Psoas muscle (tissue), 8 donors: ENCODE data around the gene IL1R1. TPM values are rescaled to one million over a fixed set of nuclear protein-coding genes. Genes with fewer than 3 reads are reported as not detected.
"Not testable (repeated sequence)": the region's sequence is repeated elsewhere in the genome, so short reads cannot be mapped to it uniquely, and the experiment has no call there.

Source experiments
- ATAC-seq, 4 donors: fragments of 200-7000 bp; cut with Tn5 transposase; one replicate each; pipeline ENCODE4 v1.9.1; 2020; ENCODE audit warnings: moderate library complexity in 3 of 4, mild to moderate bottlenecking in 2 of 4
- DNase-seq, 2 donors: peaks; one replicate each; pipeline ENCODE4 v3.0.0-alpha.2; 2020
- H3K27ac ChIP-seq: fragments of 200-600 bp; one replicate; pipeline ENCODE4 v1.8.0; 2022
- H3K27me3 ChIP-seq, 3 donors: fragments of 200-600 bp in 1 of 3; one replicate each; pipeline versions ENCODE4 v1.6.1 to v1.8.0; 2013 to 2022; ENCODE audit warnings: low read length in 2 of 3, mild to moderate bottlenecking in 2 of 3, moderate library complexity in 1 of 3; ENCODE audit not compliant: insufficient read depth in 3 of 3
- H3K36me3 ChIP-seq, 2 donors: fragments of 200-600 bp in 1 of 2; one replicate each; pipeline versions ENCODE4 v1.6.1 to v1.8.0; 2013 to 2022; ENCODE audit warnings: low read depth in 1 of 2, mild to moderate bottlenecking in 1 of 2, moderate library complexity in 1 of 2; ENCODE audit not compliant: insufficient read depth in 1 of 2
- H3K4me1 ChIP-seq: fragments of 200-600 bp; one replicate; pipeline ENCODE4 v1.8.0; 2022
- H3K4me3 ChIP-seq: fragments of 200-600 bp; one replicate; pipeline ENCODE4 v1.8.0; 2022; ENCODE audit warnings: mild to moderate bottlenecking
- H3K9me3 ChIP-seq: fragments of 200-600 bp; one replicate; pipeline ENCODE4 v1.8.0; 2022
- CTCF ChIP-seq: fragments of 200-600 bp; IDR thresholded peaks from one replicate; pipeline ENCODE4 v1.8.0; 2022; ENCODE audit warnings: antibody characterized with exemption
- whole genome bisulfite sequencing, 3 donors: extraction: QIAGEN DNeasy Blood & Tissue Kit; methylation state at CpG; one replicate each; pipeline versions ENCODE4 v1.1.6 to v1.1.7; 2013; 5-methylcytosine and 5-hydroxymethylcytosine counted together
- intact Hi-C, 2 donors: fragments of 100-400 bp; cut with DNase I; formaldehyde crosslinking; loops; one replicate each; pipeline versions ENCODE4 v1.11.0 to v1.14.2; 2022
- polyA plus RNA-seq, 3 donors: library from polyadenylated mRNA; stranded (reverse); fragments of 200-250 nt; gene quantifications; one replicate each; pipeline ENCODE4 v1.2.3, GENCODE V29; 2013
- total RNA-seq, 4 donors: library from RNA; stranded (reverse); fragmentation: NEBNext Ultra II Directional in 2 of 4; extraction: Animal tissue kit (Norgen Biotek cat#: 25700) in 2 of 4; gene quantifications; one replicate each; pipeline versions ENCODE4 v1.2.1 to v1.2.4, GENCODE V29; 2021 to 2023
- donor health status: healthy with polysubstance abuse.
- donor health status: DM: no; HTN: no; CAD: no; lungs with moderate emphysema.
- donor health status: Bipolar disorder and iron deficiency.
- donor health status: healthy.
- donor health status: DM: yes; HTN: yes; CAD: no.
- donor health status: DM: no; HTN: no; CAD: no.
- donor health status: DM: no; HTN: no; CAD: no.
- donor health status: DM: yes; HTN: yes; CAD: no.

IL1R1 gene
- total and polyA plus RNA-seq, 7 donors: 10.4 to 39.8 (median 15.9) TPM

DNA sequence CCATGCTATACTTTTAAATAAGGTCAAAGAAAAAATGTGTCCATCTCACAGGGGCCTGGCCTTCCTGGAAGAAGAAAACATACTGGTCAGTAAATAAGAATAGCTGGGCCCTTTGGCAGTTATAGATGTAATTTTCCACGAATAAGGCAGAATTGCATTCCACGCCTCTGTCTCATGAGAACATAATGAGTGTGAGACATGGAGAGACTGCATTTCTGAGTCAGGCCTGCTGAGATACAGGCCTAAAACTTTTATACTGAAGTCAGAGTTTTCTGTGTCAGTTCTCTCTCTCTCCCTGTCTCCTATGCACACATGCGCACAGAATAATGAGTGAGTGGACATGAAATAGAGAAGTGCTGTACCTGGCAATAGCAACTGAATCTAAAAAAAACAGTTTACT, 20.4 kb upstream of the IL1R1 start:
- Histone ChIP-seq H3K36me3 (no peaks in the 10 kb centered on the region), H3K4me1 (peaks cover 28% of the 10 kb centered on the region), H3K9me3 (no peaks in the 10 kb centered on the region), H3K27me3 (no peaks in the 10 kb centered on the region), H3K27ac (peak overlapping the region; percentile 61), H3K4me3 (no peak overlapping the region)
- 59 to 60% (median 59%) methylated on average over 3 of the region's 3 CpGs for WGBS, 3 donors
- intact Hi-C loops: no loop called here
- ATAC-seq (peak; percentile 64 to 88 (median 76)), DNase-seq (no peak)
- TF ChIP-seq CTCF: no peak

DNA sequence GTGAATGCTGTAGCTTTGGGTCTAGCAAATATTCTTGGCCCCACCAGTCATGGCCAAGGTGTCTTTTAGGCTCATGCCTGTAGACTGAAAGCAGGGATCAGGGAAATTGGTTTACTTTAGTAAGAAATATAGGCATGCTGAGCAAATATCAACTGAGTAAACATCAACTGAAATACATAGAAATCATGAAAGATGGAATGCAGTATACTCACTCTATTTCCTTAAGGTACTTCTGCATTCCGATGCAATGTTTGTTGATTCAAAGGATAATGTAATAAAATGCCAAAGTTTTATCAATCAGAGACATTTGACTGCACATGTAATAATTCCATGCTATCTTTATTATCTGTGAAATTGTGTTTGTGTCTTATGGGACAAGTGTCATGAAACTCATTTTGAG, 19.6 kb upstream of the IL1R1 start:
- peak overlapping the region; percentile 61 for H3K27ac ChIP-seq
- intact Hi-C loops: no loop called here
- 94 to 98% (median 95%) methylated on average over 1 of the region's 1 CpG for WGBS, 3 donors
- H3K27me3 ChIP-seq: no peaks in the 10 kb centered on the region
- no peak overlapping the region for H3K4me3 ChIP-seq
- DNase-seq: no peak
- no peak for TF ChIP-seq CTCF
- ATAC-seq: no peak
- no peaks in the 10 kb centered on the region for H3K36me3 ChIP-seq
- H3K4me1 ChIP-seq: peaks cover 23% of the 10 kb centered on the region
- no peaks in the 10 kb centered on the region for H3K9me3 ChIP-seq

GRCh38 chr2:102124421-102124820, 18.1 kb upstream of the IL1R1 start:
- intact Hi-C loops, H3K9me3 ChIP-seq, H3K36me3 ChIP-seq, H3K4me3 ChIP-seq, DNase-seq, H3K27ac ChIP-seq, ATAC-seq, H3K27me3 ChIP-seq: not testable (repeated sequence)
- WGBS, 3 donors: 85 to 93% (median 90%) methylated on average over 5 of the region's 5 CpGs
- peaks cover 23% of the 10 kb centered on the region for H3K4me1 ChIP-seq

- ATAC-seq (no peak), DNase-seq (no peak)
- no peaks in the 10 kb centered on the region for H3K36me3 ChIP-seq
- WGBS, 3 donors: 84 to 89% (median 86%) methylated on average over 4 of the region's 4 CpGs
- no peaks in the 10 kb centered on the region for H3K9me3 ChIP-seq
- TF ChIP-seq CTCF: no peak
- H3K4me3 ChIP-seq: no peak overlapping the region
- H3K27me3 ChIP-seq: no peaks in the 10 kb centered on the region
- H3K27ac ChIP-seq: no peak overlapping the region
- intact Hi-C loops: no loop called here
- peaks cover 23% of the 10 kb centered on the region for H3K4me1 ChIP-seq
Measured at GRCh38 chr2:102126169-102126568, 16.4 kb upstream of the IL1R1 start.

DNA sequence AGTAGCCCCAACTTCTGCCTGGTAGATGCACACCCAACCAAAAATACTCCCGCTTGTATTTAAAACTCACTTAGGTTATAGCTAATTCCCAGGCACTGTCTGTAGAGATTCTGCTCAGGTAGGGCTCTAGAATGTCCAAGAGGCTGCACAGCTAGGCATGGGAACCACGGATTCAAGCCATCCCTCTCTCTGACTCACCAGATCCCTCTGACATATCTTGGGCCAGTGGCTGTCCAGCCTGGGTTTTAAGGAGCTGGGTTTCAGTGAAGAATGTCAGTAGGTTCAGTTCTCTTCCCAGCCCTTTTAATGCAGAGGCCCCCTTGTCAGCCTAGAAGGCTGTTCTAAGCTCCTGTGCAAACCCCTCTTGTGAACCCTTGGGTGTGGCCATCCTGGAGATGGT, 15.9 kb upstream of the IL1R1 start:
- ATAC-seq: peak in 2 of 4 donors; percentile 25 to 27
- TF ChIP-seq CTCF: no peak
- H3K36me3 ChIP-seq: no peaks in the 10 kb centered on the region
- WGBS, 3 donors: 93 to 95% (median 94%) methylated on average over 2 of the region's 2 CpGs
- H3K4me3 ChIP-seq: no peak overlapping the region
- intact Hi-C loops: no loop called here
- peaks cover 23% of the 10 kb centered on the region for H3K4me1 ChIP-seq
- no peaks in the 10 kb centered on the region for H3K27me3 ChIP-seq
- H3K9me3 ChIP-seq: no peaks in the 10 kb centered on the region
- H3K27ac ChIP-seq: no peak overlapping the region
- no peak for DNase-seq
